ENCODE measurements around the gene AXDND1. TPM values are rescaled to one million over a fixed set of nuclear protein-coding genes. Genes with fewer than 3 reads are reported as not detected.

AXDND1 gene
- total RNA-seq, 1 experiment from 2014 or later: 1.8 TPM

DNA sequence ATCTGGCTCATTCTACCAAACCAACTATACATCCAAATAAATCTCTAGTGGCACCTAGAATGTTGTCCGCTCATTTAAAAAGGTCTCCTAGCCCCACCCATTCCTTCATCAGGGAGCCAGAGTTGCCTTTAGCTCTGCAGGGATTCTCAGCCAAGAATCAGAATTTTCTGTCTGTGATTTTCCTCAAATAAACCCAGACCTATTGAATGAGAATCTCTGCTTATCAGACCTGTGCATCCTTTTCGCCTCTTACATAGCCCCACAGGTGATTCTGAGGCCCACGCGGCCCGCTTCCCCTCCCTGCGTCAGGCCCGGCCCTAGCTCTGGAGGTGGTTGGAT is 225.5 kb downstream of the AXDND1 start:
- CTCF ChIA-PET: no interaction called here

DNA sequence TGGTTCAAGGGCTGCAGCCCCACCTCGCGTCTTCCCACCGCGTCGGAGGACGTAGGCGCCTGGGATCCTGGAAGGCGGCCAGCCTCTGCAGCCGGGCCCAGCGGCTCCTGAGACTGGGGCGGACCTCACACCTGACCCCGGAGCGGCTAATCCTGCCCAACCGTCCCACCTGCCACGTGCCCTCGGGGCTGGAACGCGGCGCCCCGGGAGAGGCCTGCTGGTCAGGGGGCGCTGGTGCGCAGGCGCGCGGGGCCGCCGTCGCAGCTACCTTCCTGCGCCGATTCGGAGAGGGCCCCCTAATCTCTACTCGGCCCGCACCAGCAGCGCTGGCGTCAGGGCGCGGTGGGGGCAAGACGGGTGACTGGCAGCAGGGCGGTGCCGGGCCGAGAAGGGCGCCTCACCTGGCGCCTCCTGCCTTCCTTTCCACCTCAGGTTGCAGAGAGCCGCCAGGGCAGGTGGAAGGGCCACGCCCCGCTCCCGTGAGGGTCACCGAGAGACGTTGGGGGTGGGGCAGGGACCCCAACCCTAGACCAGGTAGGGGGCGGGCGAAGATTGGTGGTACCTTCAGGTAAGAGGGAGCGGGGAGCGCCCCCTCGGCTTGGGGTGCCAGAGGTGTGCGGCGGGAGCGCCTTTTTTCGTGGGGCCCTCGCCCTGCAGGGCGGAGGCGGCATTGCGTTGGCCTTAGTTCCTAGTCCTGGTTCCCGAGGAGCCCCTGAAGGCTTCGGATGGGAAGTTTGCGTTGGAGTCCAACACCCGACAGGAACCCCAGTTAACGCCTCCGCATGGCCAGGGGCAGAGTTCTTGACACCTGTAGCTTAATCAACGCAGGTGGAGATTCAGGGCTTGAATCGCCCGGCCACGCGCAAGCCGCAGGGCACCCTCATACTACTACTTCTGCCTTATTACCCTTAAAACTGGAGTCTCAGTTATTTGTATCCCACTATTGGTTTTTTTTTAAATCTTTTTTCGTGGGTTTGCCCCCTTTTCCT is 226.1 kb downstream of the AXDND1 start, which contains the start of gene TDRD5:
TDRD5 (plus strand) TSS at position 241 of the 989 bp plus-strand sequence. CDS start 784 bp downstream, outside the sequence.
- POLR2A ChIA-PET (ENCODE audit: unreplicated experiment): interaction anchor here (0.6 kb wide), 1 partner anchor 31 kb away, joined by 7 read pairs; no protein-coding TSS in a partner anchor
- 0 out of 2 replicates have a peak, but pooled peaks cover 7% of the 10 kb centered on the region for H3K27me3 ChIP-seq (ENCODE audit: insufficient read depth, low read depth)
- no peaks in the 10 kb centered on the region for H3K36me3 ChIP-seq (ENCODE audit: low read depth)
- TF ChIP-seq, protein P1, sequence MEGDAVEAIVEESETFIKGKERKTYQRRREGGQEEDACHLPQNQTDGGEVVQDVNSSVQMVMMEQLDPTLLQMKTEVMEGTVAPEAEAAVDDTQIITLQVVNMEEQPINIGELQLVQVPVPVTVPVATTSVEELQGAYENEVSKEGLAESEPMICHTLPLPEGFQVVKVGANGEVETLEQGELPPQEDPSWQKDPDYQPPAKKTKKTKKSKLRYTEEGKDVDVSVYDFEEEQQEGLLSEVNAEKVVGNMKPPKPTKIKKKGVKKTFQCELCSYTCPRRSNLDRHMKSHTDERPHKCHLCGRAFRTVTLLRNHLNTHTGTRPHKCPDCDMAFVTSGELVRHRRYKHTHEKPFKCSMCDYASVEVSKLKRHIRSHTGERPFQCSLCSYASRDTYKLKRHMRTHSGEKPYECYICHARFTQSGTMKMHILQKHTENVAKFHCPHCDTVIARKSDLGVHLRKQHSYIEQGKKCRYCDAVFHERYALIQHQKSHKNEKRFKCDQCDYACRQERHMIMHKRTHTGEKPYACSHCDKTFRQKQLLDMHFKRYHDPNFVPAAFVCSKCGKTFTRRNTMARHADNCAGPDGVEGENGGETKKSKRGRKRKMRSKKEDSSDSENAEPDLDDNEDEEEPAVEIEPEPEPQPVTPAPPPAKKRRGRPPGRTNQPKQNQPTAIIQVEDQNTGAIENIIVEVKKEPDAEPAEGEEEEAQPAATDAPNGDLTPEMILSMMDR (conservative IDR thresholded peaks at IDR 0.05): no peak
- TF ChIP-seq EZH2 (IDR thresholded peaks at IDR 0.05; ENCODE audit: low read depth): no peak
- H2AFZ ChIP-seq: no peak within 1 kb of the TSS
- H3K27ac ChIP-seq: no peak within 1 kb of the TSS
- no peaks in the 10 kb centered on the region for H3F3A ChIP-seq (ENCODE audit: insufficient read depth, low read depth)
- H3K79me2 ChIP-seq (ENCODE audit: low read depth): no peaks in the 10 kb centered on the region
- intact Hi-C loops (cut with micrococcal nuclease; ENCODE audit: unreplicated experiment): loop anchor here (10.0 kb wide), 1 partner anchor 1057 kb away; no protein-coding TSS in a partner anchor
- no peaks in the 10 kb centered on the region for H3K4me1 ChIP-seq (replicated peaks; ENCODE audit: insufficient read depth)
- H3K9me2 ChIP-seq (ENCODE audit: insufficient read depth): no peaks in the 10 kb centered on the region
- H3K9me3 ChIP-seq (ENCODE audit: insufficient read depth, low read depth): no peaks in the 10 kb centered on the region
- no peak within 1 kb of the TSS for H3K4me2 ChIP-seq
- no TSS peak for BruUV-seq (replicated peaks)
- no peak within 1 kb of the TSS for H3K4me3 ChIP-seq
- H4K20me1 ChIP-seq (ENCODE audit: insufficient read depth): no peaks in the 10 kb centered on the region
- CTCF ChIA-PET: no interaction called here
- DNase-seq: no peak

More for the DNA sequence above, 225.5 kb downstream of the AXDND1 start:
- BruUV-seq (replicated peaks): no TSS peak
- Histone ChIP-seq H3K9me3 (ENCODE audit: insufficient read depth, low read depth) (no peaks in the 10 kb centered on the region), H2AFZ (no peak overlapping the region), H3K27ac (no peak overlapping the region), H3K4me3 (no peak overlapping the region), H3K79me2 (ENCODE audit: low read depth) (no peaks in the 10 kb centered on the region), H4K20me1 (ENCODE audit: insufficient read depth) (no peaks in the 10 kb centered on the region), H3F3A (ENCODE audit: insufficient read depth, low read depth) (no peaks in the 10 kb centered on the region), H3K36me3 (ENCODE audit: low read depth) (no peaks in the 10 kb centered on the region), H3K4me2 (no peak overlapping the region), H3K4me1 (replicated peaks; ENCODE audit: insufficient read depth) (no peaks in the 10 kb centered on the region), H3K9me2 (ENCODE audit: insufficient read depth) (no peaks in the 10 kb centered on the region), H3K27me3 (ENCODE audit: insufficient read depth, low read depth) (peaks cover 14% of the 10 kb centered on the region; the same call in 1 of the 2 replicates)
- POLR2A ChIA-PET (ENCODE audit: unreplicated experiment): no interaction called here
- TF ChIP-seq EZH2 (IDR thresholded peaks at IDR 0.05; ENCODE audit: low read depth): no peak
- TF ChIP-seq, protein P1 (conservative IDR thresholded peaks at IDR 0.05): no peak
- DNase-seq: no peak
- intact Hi-C loops (cut with micrococcal nuclease; ENCODE audit: unreplicated experiment): loop anchor here (10.0 kb wide), 1 partner anchor 1056 kb away; no protein-coding TSS in a partner anchor

DNA sequence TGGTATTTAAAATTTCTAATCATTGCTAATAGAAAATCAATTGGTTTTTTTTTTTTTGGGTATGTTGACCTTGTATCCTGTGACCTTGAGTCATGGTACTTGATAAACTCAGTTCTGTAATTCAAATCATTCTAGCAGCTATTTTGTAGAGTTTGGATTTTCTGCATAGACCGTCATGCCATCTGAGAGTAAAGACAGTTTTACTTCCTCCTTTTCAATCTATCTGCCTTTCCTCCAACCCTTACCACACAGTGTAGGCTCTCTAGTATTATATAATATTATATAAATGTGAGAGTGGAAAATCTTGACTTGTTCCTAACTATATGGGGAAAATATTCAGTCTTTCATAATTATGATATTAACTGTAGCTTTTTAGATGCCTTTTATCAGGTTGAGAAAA is 232.9 kb downstream of the AXDND1 start:
- no peak overlapping the region for H3K4me2 ChIP-seq
- no peak overlapping the region for H3K4me3 ChIP-seq
- DNase-seq: no peak
- intact Hi-C loops (cut with micrococcal nuclease; ENCODE audit: unreplicated experiment): loop anchor here (10.0 kb wide), 1 partner anchor 1064 kb away; no protein-coding TSS in a partner anchor
- no peaks in the 10 kb centered on the region for H3K9me3 ChIP-seq (ENCODE audit: insufficient read depth, low read depth)
- H3K4me1 ChIP-seq (replicated peaks; ENCODE audit: insufficient read depth): no peaks in the 10 kb centered on the region
- H3K79me2 ChIP-seq (ENCODE audit: low read depth): no peaks in the 10 kb centered on the region
- ChIA-PET POLR2A (ENCODE audit: unreplicated experiment) (no interaction called here), CTCF (no interaction called here)
- TF ChIP-seq, protein P1 (conservative IDR thresholded peaks at IDR 0.05): no peak
- TF ChIP-seq EZH2 (IDR thresholded peaks at IDR 0.05; ENCODE audit: low read depth): no peak
- H3K9me2 ChIP-seq (ENCODE audit: insufficient read depth): no peaks in the 10 kb centered on the region; the same call in 1 of the 2 replicates
- no peaks in the 10 kb centered on the region for H3K36me3 ChIP-seq (ENCODE audit: low read depth)
- no peak overlapping the region for H2AFZ ChIP-seq
- H4K20me1 ChIP-seq (ENCODE audit: insufficient read depth): no peaks in the 10 kb centered on the region
- BruUV-seq (replicated peaks): no TSS peak
- 0 out of 2 replicates have a peak, but pooled peaks cover 1% of the 10 kb centered on the region for H3K27me3 ChIP-seq (ENCODE audit: insufficient read depth, low read depth)
- no peaks in the 10 kb centered on the region for H3F3A ChIP-seq (ENCODE audit: insufficient read depth, low read depth)
- H3K27ac ChIP-seq: no peak overlapping the region

All from PC-9 (cell line).